ENCODE results near the gene ASCL2. TPM values are rescaled to one million over a fixed set of nuclear protein-coding genes. Genes with fewer than 3 reads are reported as not detected.

ASCL2 gene
- not detected in 2 replicates for total RNA-seq (2014; rRNA removed; shearing (Covaris generic))
- polyA plus RNA-seq (2015; cell fraction: cytosol; rRNA removed): not detected in 2 replicates
- polyA plus RNA-seq (2015; cell fraction: nucleus; rRNA removed): not detected in 2 replicates

GRCh38 chr11:2270322-2271076 lies at the start of gene ASCL2:
Gene ASCL2, minus strand, starts transcription at chr11:2270588. Its CDS starts 256 bp downstream, at chr11:2270332.
- DNase-seq (ENCODE audit: low read depth): no peak

- DNase-seq (ENCODE audit: low read depth): no peak
These were observed 49.5 kb upstream of the ASCL2 start for GRCh38 chr11:2319791-2320472.

- DNase-seq (ENCODE audit: low read depth): no peak
These were observed 48.3 kb upstream of the ASCL2 start for GRCh38 chr11:2318707-2319106.

- no peak for DNase-seq (ENCODE audit: low read depth)
These were observed 47.7 kb upstream of the ASCL2 start for GRCh38 chr11:2318123-2318522.

- no peak for DNase-seq (ENCODE audit: low read depth)
These were observed 47.1 kb upstream of the ASCL2 start for GRCh38 chr11:2317354-2318050.

- DNase-seq (ENCODE audit: low read depth): no peak
These were observed 46.5 kb upstream of the ASCL2 start for GRCh38 chr11:2316963-2317244.

- no peak for DNase-seq (ENCODE audit: low read depth)
These were observed 46.0 kb upstream of the ASCL2 start for GRCh38 chr11:2316169-2316962.

- DNase-seq (ENCODE audit: low read depth): no peak
These were observed 45.2 kb upstream of the ASCL2 start for GRCh38 chr11:2315395-2316168.

- no peak for DNase-seq (ENCODE audit: low read depth)
These were observed 44.4 kb upstream of the ASCL2 start for GRCh38 chr11:2314525-2315394.

- DNase-seq (ENCODE audit: low read depth): no peak
These were observed 43.7 kb upstream of the ASCL2 start for GRCh38 chr11:2314136-2314524.

GRCh38 chr11:2313051-2313951 lies 42.9 kb upstream of the ASCL2 start:
- DNase-seq (ENCODE audit: low read depth): no peak

GRCh38 chr11:2312232-2313042 lies 42.0 kb upstream of the ASCL2 start:
- DNase-seq (ENCODE audit: low read depth): peak; percentile 68

- no peak for DNase-seq (ENCODE audit: low read depth)
These were observed 41.2 kb upstream of the ASCL2 start for GRCh38 chr11:2311353-2312133.

GRCh38 chr11:2310786-2311352 lies 40.5 kb upstream of the ASCL2 start:
- no peak for DNase-seq (ENCODE audit: low read depth)

GRCh38 chr11:2310073-2310785 lies 39.8 kb upstream of the ASCL2 start:
- DNase-seq (ENCODE audit: low read depth): no peak
